HUDEP-2 (cell line): ENCODE data around the gene MBD1.
"Not testable (repeated sequence)": the region's sequence is repeated elsewhere in the genome, so short reads cannot be mapped to it uniquely, and the experiment has no call there.

Source experiments
- DNase-seq, 76 experiments: peaks; one replicate each; lab custom pipeline; 2025; ENCODE audit not compliant: unreplicated experiment in 76 of 76; lab: John Stamatoyannopoulos, UW

The MBD1 gene

DNA sequence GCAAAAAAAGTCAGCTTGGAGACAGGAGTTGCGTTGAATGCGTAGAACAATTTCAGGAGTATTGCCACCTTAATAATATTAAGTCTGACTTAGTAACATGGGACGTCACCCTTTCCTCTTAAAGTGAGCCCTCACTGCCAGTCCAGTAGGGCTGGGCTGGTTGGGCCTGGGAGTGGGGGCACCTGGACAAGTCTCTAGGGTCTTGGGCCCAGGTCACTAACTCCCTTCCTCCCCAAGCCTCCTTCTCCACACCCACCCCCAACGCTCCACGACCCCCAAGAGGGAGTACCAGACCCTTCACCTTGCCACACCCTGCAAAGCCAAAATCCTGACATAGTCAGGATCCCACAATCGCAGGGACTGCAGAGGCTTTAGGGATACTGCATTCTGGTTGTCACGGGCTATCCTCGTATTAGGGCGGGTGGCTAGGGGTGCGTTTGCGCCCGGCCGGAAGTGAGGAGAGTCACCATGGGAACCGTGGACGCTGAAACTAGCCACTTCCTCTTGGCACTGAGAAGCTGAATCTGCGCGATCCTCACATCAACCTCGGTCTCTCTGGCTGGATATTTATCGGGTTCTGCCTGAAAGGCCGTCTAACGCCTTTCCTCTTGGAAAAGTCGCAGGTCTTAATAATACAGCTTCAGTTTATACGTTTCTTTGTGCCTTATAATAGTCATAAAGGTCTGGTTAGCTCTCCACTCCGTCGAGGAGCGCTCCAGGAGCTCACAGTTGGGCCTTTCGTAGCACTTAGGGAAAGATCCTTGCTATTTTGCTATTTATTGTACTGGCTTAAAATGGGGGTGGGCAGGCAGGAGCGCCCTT lies 16.5 kb upstream of the MBD1 start:
- peak in 71 of 76 experiments; percentile 5 to 81 (median 53) for DNase-seq

DNA sequence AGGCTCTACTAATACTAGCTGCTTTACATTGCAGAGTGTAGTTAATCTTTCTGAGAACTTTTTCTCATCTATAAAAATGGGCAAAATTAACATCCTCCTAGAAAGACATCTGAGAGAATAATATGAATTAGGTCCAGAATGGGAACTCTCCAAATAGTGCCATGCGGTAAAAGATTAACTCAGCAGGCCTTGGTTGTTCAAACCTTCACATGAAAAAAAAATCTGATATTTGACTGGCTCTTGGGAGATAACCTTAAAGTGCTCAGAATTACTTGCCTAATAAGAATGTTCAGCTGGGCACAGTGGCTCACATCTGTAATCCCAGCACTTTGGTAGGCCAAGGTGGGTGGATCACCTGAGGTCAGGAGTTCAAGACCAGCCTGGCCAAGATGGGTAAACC lies 11.7 kb upstream of the MBD1 start:
- no peak for DNase-seq

DNA sequence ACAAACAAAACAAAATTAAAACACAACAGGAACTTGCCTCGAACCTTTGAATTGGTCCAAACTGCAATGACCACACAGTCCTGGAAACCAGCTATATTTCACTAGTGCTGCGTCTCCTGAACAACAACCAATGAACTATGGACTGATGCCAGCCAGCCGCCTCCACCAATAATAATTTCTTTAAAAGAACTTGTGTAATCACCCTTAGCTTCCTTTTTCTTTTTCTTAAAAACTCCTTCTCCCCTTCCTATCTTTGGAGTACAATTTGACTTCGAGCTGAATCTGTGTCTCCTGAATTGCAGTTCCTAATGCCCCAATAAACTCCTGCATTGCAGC lies 7.8 kb upstream of the MBD1 start:
- no peak for DNase-seq

DNA sequence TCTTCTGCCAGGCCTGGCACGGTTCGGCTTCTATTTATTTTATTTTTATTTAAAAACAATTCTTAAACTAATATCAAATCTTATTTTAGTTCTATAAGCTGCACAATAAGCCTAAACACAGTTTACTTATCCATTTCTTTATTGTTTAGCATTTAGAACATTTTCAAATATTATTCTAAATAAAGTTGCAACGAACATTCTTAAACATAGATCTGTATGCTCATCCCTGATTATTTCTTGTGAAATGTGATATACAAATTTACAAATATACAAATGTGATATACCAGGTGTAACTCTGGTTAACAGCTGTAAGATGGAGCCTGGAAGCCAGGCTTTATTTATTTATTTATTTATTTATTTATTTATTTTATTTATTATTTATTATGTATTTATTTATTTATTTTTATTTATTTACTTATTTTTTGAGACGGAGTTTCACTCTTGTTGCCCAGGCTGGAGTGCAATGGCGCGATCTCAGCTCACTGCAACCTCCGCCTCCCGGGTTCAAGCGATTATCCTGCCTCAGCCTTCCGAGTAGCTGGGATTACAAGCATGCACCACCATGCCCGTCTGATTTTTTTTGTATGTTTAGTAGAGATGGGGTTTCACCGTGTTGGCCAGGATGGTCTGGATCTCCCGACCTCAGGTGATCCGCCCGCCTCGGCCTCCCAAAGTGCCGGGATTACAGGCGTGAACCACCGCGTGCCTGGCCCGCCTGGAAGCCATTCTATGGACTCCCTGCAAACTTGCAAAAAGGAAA lies 7.2 kb upstream of the MBD1 start:
- not testable (repeated sequence) for DNase-seq

DNA sequence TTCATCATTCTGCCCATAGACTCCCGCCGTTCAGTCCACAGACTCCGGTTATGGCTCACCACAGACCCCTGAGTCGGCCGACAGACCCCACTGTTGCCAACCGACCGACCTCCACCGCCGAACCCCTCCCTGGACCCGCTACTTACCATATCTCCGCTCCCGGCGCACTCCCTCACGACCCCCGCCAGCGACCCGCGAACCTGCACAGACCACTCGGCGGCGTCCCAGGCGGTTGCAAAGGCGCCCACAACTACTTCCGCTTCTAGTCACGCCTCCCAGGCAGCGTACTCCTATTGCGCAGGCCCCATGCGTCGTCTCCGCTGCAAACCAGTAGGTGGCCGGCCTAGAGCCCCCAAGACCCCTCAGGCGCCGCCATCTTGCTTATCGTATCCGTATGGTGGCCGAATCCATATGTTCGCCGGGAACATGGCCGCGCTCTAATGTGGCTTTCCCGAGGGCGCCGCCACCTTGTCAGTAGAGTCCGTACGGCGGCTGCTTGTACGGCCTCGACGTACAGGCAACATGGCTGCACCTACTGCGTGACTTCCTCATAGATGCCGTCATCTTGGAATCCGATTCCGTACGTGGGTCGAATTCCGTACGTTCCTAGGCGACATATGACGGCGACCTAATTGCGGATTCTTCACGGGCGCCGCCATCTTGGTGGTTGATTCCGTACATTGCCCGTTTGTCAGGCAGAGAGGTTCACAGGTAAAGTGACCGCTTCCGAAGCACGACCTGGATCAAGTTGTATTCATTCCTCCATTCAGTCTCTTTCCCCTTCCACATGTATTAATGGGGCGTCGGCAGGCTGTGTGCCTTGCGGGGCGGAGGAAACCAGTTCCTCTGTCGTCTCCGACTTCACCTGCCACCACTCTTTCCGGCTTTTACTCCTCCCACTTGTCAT lies 6.4 kb upstream of the MBD1 start, which contains the start of gene CXXC1:
Gene CXXC1, minus strand, starts transcription at position 252 of the 907 bp plus-strand sequence. Its CDS starts 103 bp downstream, at position 149.
- DNase-seq: peak; percentile 84 to 100 (median 98)

DNA sequence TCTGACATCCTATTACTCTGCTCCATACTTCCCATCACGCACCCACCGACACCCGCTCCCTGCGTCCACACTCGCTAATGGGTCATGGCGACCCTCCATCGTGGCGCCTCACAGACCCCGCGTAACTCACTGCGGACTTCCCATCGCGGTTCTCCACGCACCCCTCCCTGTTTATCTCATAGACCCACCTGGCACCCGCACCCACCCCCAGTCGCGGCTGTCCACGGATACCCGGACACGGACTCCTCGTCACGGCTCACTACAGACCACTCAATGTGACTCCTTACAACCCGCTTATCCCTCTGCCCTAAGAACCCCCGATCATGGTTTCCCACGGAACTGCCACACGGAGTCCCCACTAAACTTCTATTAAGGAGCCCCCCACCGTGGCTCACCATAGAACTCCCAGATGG lies 5.7 kb upstream of the MBD1 start:
- peak in 7 of 76 experiments; percentile 2 to 57 (median 32) for DNase-seq

DNA sequence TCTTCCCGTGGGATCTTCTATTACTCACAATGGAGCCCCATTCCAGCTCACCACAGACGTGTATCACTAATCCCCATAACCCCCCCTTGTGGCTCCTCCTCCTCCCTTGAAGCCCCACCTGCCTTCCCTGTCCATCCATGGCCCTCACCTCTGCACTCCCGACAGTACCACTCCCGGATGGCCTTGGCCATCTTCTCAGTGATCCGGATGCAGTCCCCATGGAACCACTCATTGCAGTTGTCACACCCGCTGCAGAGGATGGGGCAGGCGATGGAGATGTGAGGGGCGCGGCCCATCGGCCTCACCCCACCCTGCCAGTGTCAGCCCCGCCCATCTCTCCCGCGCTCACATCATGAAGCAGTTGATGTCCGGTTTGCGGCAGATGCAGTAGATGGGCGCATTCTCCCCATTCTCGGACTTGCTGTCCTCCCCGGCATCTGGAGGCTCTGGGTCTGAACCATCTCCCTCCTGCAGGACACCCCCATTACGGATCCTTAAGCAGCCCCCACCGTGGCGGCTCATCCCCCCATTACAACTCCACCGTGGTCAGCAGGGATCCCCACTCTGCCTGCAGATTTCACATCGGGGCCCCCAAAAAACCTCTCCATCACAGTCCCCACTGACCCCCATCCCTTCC lies 5.2 kb upstream of the MBD1 start:
- DNase-seq: peak in 72 of 76 experiments; percentile 5 to 86 (median 64)

DNA sequence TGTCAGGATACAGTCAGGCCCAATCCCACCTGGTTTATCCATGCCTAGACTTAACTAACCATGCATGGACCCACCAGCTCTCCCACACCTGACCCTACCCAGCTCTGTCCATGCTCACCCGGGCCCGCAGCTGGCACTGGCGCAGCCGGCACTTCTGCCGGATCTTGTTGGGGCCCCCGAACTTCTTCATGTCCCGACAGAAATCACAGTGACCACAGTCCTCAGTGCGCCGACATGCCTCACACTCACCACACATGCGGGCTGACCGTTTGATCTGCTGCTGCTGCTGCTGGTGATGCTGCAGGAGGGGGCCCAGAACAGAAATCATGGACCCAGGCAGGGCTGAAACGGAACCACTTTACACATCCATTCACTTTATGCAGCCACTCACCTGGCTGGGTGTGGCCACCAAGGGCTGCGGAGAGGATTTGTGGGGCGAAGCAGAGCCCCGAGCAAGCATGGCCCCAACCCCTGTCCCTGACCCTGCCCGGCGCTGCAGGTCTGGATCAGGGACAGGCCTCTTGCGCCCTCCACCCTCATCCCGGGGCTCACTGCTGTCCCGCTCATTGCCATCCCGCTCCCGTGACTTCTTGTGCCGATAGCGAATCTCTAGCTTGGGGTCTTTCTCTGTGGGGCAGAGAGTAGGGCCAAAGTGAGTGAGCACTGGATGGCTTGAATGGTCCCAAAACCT lies 4.5 kb upstream of the MBD1 start:
- no peak for DNase-seq

DNA sequence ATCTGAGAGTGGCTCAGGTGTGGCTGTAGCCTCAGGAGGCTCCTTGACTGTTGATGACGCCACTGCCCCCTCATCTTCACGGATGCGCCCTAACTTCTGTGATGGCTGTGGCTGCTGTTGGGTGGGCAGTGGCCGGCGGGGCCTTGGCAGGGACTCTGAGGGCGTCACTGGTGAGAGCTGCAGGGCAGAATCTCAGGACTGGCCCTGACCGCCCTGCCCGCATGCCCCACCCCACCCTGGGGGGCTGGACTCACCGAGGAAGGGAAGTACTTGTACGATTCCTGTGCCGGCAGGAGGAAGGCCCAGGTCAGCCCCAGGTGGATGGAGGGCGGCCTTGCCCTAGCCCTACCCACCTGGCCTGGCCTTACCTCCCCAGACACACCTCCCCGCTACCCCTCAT lies 3.7 kb upstream of the MBD1 start:
- DNase-seq: no peak

DNA sequence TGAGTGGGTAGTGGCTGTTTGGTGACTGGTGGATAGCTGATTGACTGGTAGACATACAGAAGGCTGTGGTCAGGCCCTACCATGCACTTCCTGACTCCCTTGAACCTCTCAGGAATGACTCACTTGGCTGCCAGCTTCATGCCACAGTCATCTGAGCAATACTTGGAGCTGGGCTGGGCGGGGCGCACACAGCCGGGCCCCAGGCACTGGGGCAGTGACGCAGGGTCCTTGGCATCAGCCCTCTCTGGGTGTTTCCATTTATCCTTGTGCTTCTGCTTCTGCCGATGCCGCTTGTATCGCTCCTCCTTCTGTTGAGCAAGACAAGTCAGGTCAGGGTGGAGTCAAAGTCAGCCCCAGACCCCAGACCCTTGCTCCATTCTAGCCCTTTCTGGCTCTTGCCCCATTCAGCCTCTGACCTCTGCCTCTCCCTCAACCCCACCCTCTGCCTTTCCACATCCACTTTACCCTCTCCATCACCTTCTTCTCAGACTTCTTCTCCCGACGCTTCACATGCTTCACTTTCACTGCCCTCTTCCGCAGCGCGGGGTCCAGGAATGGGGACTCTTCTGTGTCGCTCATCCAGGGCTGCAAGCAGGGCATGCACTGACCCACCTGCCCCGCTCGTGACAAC lies 3.0 kb upstream of the MBD1 start:
- DNase-seq: peak in 4 of 76 experiments; percentile 4 to 31 (median 5)

DNA sequence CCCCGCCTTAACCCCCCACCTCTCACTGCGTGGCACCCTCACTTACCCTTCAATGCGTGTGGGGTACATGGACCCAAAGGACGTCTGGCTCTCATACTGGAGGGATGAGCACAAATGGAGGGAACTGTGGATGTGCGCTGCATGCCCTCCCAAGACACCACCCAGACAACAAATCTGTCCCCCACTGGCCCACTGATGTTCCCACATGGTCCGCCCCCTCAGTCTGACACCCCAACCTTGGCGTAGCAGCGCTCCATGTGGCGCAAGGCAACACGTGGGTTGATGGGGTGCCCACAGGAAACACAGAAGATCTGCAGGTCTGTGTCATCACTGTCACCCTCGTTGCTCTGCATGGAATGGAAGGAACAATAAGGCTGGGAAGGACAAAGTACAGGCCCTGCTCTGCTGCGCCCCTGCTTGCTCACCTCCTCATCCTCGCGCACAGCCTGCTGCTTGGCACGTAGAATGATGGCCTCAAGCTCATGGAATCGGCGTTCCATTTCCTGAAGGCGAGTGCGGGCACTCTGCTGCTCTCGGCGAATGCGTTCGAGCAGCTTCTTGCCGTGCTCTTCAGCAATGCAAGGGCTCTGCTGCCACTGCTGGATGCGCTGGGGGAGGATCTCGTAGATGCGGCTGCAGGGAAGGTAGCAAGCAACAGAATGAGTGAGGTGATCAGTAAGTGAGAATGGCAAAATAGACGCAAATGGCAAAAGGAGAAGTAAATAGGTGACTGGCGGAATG lies 2.3 kb upstream of the MBD1 start:
- DNase-seq: no peak

DNA sequence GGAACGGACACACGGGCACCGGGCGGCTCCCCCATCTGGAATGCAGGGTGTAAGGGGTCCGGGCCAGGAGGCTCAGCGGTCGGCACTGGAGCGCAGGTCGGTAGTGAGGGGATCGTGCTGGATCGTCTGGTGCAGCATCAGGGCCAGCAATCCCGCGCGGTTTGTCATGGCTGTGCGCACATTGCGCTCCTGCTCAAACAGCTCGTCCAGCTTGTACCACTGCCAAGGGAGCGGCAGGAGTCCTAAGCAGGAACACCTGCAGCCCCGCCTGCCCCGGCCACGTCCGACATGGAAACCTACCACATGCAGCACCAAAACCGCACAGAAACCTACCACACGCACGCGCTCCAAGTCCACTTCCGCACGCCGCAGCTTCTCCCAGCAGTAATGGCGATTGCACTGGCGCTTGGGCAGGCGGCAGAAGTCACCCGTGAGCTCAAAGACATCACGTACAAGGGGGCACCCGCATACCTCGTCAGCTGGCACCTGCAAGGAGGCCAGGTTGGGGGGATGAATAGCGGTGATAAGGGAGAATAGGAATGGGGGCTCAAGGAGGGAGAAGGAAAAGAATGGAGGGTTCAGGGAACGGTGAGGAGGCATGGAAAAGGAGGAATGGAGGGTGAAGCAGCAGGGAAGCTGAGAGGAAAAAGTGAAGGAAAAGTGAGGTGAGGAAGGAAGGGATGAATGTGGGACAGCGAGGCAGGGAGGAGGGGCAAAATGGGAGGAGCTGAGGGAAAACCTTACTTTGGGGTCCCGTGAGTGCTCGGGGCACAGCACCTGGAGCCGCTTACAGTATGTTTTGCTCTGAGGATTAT lies 1.4 kb upstream of the MBD1 start:
- no peak for DNase-seq

DNA sequence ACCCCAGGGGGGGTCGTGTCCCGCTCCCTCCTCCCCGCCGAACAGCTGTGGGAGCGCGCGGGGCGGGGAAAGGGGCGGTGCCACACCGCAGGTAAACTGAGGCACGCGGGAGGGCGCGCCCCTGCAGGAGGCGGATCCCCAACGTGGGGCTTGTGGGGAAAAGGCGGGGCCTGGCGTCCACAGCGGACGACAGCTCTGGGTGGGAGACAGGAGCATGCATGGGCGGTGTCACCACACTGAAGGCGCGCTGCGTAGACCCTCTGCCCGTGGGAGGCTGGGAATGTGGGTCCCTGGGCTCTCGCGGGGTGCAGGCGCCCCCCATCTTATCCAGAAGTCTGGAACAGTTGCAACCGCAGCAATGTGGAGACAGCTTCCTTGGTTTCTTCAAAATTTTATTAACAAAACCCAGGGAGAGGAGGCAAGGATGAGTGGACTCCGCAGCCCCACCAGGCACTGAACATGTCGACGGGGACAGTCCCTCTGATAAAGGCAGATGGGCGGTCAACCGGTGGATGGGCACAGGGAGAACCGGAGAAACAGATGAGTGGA lies 723 bp upstream of the MBD1 start:
- DNase-seq: no peak

DNA sequence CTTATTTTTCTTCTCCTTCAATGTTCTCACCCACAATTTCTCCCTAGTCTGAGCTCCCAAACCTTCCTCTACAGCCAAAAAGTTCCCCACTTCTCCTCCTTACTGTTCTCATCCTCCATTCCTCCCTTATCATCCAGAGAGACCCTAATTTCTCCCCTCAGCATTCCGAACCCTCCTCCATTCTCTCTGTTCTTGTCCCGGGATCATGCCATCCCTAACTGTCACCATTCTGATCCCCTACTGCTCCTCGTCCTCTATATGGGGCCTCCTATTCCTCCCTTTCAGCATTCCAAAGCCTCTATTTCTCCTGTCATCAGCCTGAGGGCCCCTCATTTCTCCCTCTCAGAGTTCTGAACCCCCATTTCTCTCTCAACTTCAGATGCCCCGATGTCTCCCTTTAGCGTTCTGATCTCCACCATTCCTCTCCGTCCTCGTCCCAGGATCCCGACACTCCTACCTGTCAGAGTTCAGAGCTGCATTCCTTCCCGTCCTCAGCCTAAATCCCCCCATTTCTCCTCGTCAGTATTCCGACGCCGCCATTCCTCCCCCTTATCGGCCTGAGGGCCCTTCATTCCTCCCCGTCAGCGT lies 522 bp downstream of the MBD1 start:
- no peak for DNase-seq

DNA sequence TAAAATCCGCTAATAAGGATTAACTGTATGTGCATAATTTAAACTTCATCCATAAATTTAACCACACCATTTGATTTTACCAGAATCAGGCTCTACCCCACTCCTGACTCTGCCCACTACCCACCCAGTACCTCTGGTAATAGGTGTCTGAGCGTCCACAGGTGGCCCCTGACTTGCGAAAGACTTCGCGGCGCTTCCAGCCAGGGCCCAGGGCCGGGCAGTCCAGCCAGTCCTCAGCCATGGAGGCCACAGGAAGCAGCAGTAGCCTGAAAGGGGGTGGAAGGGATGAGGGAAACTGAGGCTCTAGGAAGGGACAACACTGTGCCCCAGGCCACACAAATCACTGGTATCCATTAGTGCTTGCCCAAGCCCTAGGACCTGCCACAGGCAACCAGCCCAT lies 1.6 kb downstream of the MBD1 start:
- DNase-seq: no peak

DNA sequence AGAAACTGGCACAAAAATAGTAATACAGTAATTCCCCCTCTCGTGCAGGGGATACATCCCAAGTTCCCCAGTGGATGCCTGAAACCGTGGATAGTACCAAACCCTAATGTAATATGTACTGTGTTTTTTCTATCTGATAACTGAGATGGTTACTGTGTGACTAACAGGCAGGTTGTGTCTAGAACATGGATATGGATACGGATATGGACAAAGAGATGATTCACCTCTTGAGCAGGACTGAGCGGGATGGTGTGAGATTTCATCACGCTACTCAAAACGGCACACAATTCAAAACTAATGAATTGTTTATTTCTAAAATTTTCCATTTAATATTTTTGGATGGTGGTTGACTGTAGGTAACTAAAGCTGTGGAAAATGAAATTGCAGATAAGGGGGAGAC lies 3.4 kb downstream of the MBD1 start:
- no peak for DNase-seq

DNA sequence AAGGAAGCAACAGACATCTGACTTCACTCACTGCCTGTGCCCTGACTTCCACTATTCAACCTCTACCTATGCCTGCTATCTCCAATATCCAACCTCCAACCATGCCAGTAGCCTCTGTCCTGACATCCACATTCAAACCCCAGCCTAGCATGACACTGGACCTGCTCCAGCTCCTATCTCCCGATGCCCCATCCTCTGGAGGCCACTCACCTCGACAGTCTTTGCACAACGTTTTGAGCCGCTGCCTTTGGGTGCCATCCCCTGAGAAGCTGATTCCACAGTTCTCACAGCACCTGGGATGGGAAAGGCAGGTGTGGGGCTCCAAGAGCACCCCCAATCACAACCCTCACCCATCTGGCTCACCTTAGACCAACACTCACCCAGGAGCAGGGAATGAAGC lies 4.9 kb downstream of the MBD1 start:
- DNase-seq: no peak
